ENCODE results near the gene BCCIP. TPM values are rescaled to one million over a fixed set of nuclear protein-coding genes. Genes with fewer than 3 reads are reported as not detected.

BCCIP gene
- total RNA-seq, 3 donors from 2014 or later (not counting 1 experiment from before 2014, with no cell fraction given): 39.3 to 48.2 (median 41.3) TPM

- peaks cover 35% of the 10 kb centered on the region for H3K36me3 ChIP-seq (ENCODE audit: control insufficient read depth, insufficient read depth, low read length)
These were observed 20.4 kb downstream of the BCCIP start for GRCh38 chr10:125843603-125844329.

GRCh38 chr10:125844751-125845221 lies 21.4 kb downstream of the BCCIP start:
- ATAC-seq (no peak), DNase-seq (no peak)
- H3K4me3 Mint-ChIP-seq: no peak overlapping the region
- no peak for TF ChIP-seq CTCF (IDR thresholded peaks at IDR 0.05)
- H3K27me3 ChIP-seq (ENCODE audit: control insufficient read depth, insufficient read depth, low read length): no peaks in the 10 kb centered on the region
- 97% methylated on average over 7 of the region's 7 CpGs for WGBS (ENCODE audit: insufficient coverage)
- no peak overlapping the region for H3K27ac ChIP-seq (ENCODE audit: low read length)
- no peaks in the 10 kb centered on the region for H3K27me3 Mint-ChIP-seq (ENCODE audit: low read depth in 2 of 2)
- no peaks in the 10 kb centered on the region for H3K36me3 Mint-ChIP-seq
- H3K4me1 Mint-ChIP-seq: no peaks in the 10 kb centered on the region
- H3K4me3 ChIP-seq (ENCODE audit: low read length): no peak overlapping the region
- intact Hi-C loops (cut with micrococcal nuclease): no loop called here
- H3K9me3 Mint-ChIP-seq: no peaks in the 10 kb centered on the region
- H3K9me3 ChIP-seq (ENCODE audit: control insufficient read depth, insufficient read depth, low read length): no peaks in the 10 kb centered on the region
- H3K36me3 ChIP-seq (ENCODE audit: control insufficient read depth, insufficient read depth, low read length): peaks cover 27% of the 10 kb centered on the region
- no peak overlapping the region for H3K27ac Mint-ChIP-seq
- no peaks in the 10 kb centered on the region for H3K4me1 ChIP-seq (ENCODE audit: control insufficient read depth, insufficient read depth, low read length)

More at GRCh38 chr10:125843603-125844329, 20.4 kb downstream of the BCCIP start:
- ATAC-seq (no peak), DNase-seq (no peak)
- no peaks in the 10 kb centered on the region for H3K9me3 ChIP-seq (ENCODE audit: control insufficient read depth, insufficient read depth, low read length)
- WGBS (ENCODE audit: insufficient coverage): 98% methylated on average over 9 of the region's 9 CpGs
- H3K4me3 ChIP-seq (ENCODE audit: low read length): no peak overlapping the region
- TF ChIP-seq CTCF (IDR thresholded peaks at IDR 0.05): no peak
- H3K27ac ChIP-seq (ENCODE audit: low read length): no peak overlapping the region
- Mint-ChIP-seq H3K4me3 (no peak overlapping the region), H3K27ac (no peak overlapping the region), H3K4me1 (no peaks in the 10 kb centered on the region), H3K36me3 (no peaks in the 10 kb centered on the region), H3K9me3 (no peaks in the 10 kb centered on the region), H3K27me3 (ENCODE audit: low read depth in 2 of 2) (no peaks in the 10 kb centered on the region)
- intact Hi-C loops (cut with micrococcal nuclease): no loop called here
- H3K27me3 ChIP-seq (ENCODE audit: control insufficient read depth, insufficient read depth, low read length): no peaks in the 10 kb centered on the region
- no peaks in the 10 kb centered on the region for H3K4me1 ChIP-seq (ENCODE audit: control insufficient read depth, insufficient read depth, low read length)

- H3K36me3 ChIP-seq (ENCODE audit: control insufficient read depth, insufficient read depth, low read length): peaks cover 21% of the 10 kb centered on the region
- no peaks in the 10 kb centered on the region for H3K9me3 ChIP-seq (ENCODE audit: control insufficient read depth, insufficient read depth, low read length)
- H3K27ac Mint-ChIP-seq: no peak overlapping the region
- DNase-seq (no peak), ATAC-seq (no peak)
- WGBS (ENCODE audit: insufficient coverage): 97% methylated on average over 11 of the region's 11 CpGs
- H3K27me3 ChIP-seq (ENCODE audit: control insufficient read depth, insufficient read depth, low read length): no peaks in the 10 kb centered on the region
- H3K36me3 Mint-ChIP-seq: no peaks in the 10 kb centered on the region
- intact Hi-C loops (cut with micrococcal nuclease): no loop called here
- no peaks in the 10 kb centered on the region for H3K9me3 Mint-ChIP-seq
- no peak for TF ChIP-seq CTCF (IDR thresholded peaks at IDR 0.05)
- no peaks in the 10 kb centered on the region for H3K4me1 Mint-ChIP-seq
- H3K4me3 Mint-ChIP-seq: no peak overlapping the region
- no peak overlapping the region for H3K4me3 ChIP-seq (ENCODE audit: low read length)
- H3K4me1 ChIP-seq (ENCODE audit: control insufficient read depth, insufficient read depth, low read length): no peaks in the 10 kb centered on the region
- H3K27me3 Mint-ChIP-seq (ENCODE audit: low read depth in 2 of 2): no peaks in the 10 kb centered on the region
- no peak overlapping the region for H3K27ac ChIP-seq (ENCODE audit: low read length)
These were observed 22.3 kb downstream of the BCCIP start for GRCh38 chr10:125845617-125846016.

- Histone ChIP-seq H3K9me3 (ENCODE audit: control insufficient read depth, insufficient read depth, low read length) (no peaks in the 10 kb centered on the region), H3K4me1 (ENCODE audit: control insufficient read depth, insufficient read depth, low read length) (no peaks in the 10 kb centered on the region), H3K4me3 (ENCODE audit: low read length) (no peak overlapping the region), H3K36me3 (ENCODE audit: control insufficient read depth, insufficient read depth, low read length) (peaks cover 22% of the 10 kb centered on the region), H3K27ac (ENCODE audit: low read length) (no peak overlapping the region), H3K27me3 (ENCODE audit: control insufficient read depth, insufficient read depth, low read length) (no peaks in the 10 kb centered on the region)
- H3K27me3 Mint-ChIP-seq (ENCODE audit: low read depth in 2 of 2): no peaks in the 10 kb centered on the region
- H3K4me3 Mint-ChIP-seq: no peak overlapping the region
- no peaks in the 10 kb centered on the region for H3K9me3 Mint-ChIP-seq
- no peaks in the 10 kb centered on the region for H3K4me1 Mint-ChIP-seq
- H3K27ac Mint-ChIP-seq: no peak overlapping the region
- intact Hi-C loops (cut with micrococcal nuclease): no loop called here
- no peaks in the 10 kb centered on the region for H3K36me3 Mint-ChIP-seq
- ATAC-seq (no peak), DNase-seq (no peak)
- TF ChIP-seq CTCF (IDR thresholded peaks at IDR 0.05): no peak
- 100% methylated on average over 3 of the region's 3 CpGs for WGBS (ENCODE audit: insufficient coverage)
These were observed 23.5 kb downstream of the BCCIP start for GRCh38 chr10:125846894-125847293.

All from natural killer cell (primary cell).